GM12892 (cell line): ENCODE data around the gene GGT1.
"Not testable (repeated sequence)": the region's sequence is repeated elsewhere in the genome, so short reads cannot be mapped to it uniquely, and the experiment has no call there.

Experiments
- POLR2A ChIP-seq: IDR thresholded peaks from 2 replicates; pipeline ENCODE4 v1.6.1; 2011; ENCODE audit warnings: low read depth, low read length, control low read depth
- POLR2AphosphoS5 ChIP-seq: IDR thresholded peaks from 2 replicates; pipeline ENCODE4 v1.6.1; 2011; ENCODE audit warnings: low read depth, low read length, control low read depth

DNA sequence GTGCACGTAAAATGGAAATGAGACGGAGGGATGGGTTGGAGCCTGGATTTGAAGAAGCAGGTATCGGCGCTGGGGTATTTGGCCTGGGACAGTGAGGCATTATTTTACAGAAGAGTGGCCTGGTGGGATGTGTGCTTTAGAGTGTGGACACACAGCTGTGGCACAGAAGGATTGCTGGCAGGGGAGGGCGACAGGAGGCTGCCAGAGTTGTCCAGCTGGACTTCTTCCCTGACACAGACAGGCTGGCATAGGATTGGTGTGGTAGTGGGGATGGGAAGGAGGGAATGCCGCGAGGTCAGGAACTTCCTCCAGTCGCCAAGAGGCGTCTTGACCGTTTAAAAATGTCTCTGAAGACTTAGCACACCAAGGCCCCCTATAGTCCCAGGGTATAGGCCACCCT lies 64.9 kb downstream of the GGT1 start:
- not testable (repeated sequence) for TF ChIP-seq POLR2AphosphoS5, POLR2A
